Medulla oblongata (tissue), 1 donor: Measurements from ENCODE around the gene DDN.
A peak's percentile ranks its signal among the peaks of the same experiment; 100 is the strongest.

Experiments used
- DNase-seq: peaks from one replicate; pipeline ENCODE4 v3.0.0-alpha.2; 2015; ENCODE audit errors: extremely low spot score

The DDN gene

DNA sequence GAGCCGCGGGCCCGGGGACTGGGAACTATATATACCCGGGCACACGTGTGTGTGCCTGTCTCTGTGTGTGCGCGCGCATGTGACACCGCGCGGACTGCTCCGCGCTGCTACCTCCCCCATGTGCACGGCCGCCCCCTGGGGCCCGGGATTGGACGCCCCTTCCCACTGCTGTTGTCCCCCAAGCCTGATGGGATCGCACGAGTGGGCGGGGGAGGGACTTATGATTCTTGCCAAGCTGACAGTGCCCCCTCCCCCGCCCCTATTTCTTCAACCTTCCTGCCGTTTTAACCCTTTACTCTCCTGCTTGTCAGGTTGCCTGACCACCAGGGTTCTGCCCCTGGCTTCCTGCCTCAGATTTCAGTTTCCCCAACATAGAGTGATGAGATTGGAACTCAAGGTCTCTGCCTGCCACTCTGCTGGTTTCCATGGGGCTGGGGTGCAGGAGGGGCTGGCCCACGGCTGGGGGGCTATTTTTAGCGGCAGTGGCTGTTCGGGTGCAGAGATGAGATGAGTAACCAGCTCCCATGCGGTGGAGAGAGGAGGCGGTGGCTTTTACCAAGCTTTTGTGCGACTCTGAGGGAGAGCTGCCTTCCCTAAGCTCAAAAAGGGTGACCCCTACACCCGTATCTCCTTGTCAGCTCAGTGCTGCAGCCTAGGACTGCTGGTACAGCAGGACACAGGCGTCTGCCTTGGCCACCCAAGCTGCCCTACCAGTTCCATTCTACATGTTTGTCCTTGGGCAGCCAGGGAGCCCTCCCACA, at the start of gene DDN:
DDN (minus strand) TSS at position 5 of the 761 bp plus-strand sequence. CDS start 88 bp downstream, outside the sequence.
- DNase-seq: no peak

DNA sequence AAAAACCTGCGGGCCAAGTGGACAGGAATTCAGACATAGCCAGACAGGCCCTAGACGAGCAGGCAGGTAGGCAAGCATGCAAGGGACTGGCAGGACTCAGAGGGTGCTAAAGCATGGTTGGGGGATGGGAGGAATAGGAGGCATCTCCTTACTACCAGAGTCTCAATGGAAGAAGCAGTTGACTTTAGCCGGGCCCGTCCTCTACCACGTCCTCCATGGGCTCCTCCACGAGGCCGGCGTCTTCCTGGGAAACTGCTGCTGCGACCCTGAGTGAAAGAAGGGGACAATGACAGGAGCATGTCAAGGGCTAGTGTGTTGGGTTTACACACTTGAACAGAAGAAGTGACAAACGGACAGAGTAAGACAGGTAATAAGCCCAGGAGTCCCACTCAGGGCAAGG, 49.8 kb upstream of the DDN start:
- DNase-seq: no peak

DNA sequence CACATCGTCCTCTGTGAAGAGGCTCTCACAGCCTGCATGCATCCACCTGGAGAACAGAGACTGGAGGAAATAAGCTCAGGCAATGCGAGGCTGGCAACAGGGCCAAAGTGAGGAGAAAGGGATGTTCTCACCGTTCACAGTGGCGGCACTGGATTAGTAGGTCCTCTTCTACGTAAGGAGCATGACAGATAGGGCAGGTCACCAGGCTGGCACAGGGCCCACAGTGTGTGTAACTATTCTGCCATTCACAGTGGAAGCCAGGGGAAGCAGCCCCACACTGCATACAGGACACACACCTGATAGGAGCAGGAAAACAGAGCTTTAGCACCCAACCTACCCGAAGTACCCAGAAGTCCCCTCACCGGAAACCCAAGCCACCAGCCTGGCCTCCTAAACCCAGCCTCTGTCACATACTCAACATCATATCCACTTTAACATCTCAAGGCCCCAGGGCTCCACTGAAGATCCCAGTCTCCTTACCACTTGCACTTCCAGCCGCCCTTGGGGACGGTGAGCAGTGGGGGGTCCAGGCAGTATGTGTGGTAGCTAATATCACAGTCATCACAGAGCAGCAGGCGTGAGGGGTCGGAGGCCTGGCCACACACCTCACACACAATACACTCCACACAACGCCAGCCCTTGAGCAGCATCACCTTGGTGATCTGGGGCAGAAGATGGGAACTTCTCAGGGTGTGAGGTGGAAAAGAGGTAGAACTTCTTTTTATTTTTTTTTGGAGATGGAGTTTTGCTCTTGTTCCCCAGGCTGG, 47.1 kb upstream of the DDN start:
- DNase-seq: no peak

DNA sequence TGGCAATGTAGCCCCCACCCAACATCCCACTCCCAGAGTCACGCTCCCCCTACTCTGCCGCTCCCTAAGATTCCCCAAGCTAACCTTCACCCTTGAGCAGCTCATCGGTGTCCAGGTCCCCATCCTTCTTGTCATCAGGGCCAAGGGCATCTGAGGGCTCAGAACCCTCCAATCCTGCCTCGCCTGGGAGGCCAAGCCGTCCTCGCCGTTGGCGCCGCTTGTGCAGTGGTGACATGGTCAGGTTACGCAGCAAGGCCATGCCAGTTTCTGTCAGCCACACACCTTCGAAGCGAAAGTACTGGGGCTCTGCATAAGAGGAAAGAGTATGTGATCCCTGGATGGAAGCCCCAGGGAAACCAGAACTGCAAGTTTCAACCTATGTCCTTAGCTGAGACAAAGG, 45.5 kb upstream of the DDN start:
- DNase-seq: no peak

DNA sequence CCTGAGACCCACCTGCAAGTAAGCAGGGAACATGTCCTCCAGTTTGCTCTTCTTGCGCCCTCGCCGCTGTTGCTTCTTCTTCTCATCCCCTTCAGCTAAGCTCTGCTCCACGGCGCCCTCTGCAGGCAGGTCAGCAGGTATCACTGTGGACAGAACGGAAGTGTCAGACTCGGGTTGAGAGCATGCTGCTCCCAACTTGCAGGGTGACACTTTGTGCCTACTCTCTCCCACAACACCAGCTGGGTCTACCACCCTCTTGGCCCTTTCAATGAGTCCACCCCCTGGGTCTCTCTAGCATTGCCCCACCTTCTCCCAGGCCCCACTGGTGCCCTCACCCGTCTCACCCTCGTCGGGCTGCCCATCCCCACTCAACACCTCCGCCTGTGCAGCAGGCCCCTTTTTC, 44.7 kb upstream of the DDN start:
- peak; percentile 57 for DNase-seq

DNA sequence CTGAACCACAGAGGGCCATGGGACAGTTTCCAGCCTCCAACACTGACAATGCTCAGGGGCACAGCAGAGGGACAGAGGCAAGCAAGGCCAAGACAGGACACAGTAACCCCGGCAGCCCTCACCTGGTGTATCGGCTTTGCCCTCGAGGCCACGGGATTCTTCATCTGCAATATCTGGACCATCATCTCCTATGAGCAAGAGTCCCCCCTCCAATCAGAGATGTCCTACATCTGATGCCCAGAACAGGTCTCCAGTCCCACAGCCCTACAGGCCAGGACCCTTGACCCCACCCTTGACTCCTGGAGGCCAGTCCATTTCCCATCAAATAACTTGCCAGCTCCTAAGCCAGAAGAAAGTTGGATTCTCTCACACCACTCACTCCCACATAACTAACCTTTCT, 44.1 kb upstream of the DDN start:
- no peak for DNase-seq

DNA sequence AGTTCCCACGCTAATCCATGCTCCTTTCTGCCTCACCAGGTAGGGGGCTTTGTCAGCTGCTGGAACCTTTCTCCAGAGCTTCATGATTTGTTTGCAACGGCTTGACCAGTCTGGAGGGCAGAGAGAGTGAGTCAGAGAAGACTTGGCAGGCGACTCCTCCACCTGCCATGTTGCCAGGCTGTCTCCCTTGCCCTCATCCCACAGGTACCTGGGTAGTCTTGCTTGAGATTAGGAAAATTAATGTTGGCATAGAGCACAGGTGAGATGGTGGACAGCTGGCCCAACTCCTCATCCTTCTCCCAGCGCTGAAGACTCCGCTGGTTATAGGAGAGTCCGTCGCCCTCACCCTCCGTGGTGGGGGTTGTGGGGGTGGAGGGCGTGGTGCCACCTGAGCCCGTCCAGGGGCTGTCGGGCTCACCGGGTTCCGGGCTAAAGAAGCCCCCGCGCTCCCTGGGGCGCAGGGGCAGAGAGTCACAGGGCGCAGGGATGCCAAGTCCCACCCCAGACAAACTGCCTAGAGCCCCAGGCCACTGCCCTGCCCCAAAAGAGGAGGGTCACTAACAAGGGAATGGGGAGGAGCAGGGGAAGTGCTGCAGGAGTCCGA, 42.8 kb upstream of the DDN start:
- no peak for DNase-seq

DNA sequence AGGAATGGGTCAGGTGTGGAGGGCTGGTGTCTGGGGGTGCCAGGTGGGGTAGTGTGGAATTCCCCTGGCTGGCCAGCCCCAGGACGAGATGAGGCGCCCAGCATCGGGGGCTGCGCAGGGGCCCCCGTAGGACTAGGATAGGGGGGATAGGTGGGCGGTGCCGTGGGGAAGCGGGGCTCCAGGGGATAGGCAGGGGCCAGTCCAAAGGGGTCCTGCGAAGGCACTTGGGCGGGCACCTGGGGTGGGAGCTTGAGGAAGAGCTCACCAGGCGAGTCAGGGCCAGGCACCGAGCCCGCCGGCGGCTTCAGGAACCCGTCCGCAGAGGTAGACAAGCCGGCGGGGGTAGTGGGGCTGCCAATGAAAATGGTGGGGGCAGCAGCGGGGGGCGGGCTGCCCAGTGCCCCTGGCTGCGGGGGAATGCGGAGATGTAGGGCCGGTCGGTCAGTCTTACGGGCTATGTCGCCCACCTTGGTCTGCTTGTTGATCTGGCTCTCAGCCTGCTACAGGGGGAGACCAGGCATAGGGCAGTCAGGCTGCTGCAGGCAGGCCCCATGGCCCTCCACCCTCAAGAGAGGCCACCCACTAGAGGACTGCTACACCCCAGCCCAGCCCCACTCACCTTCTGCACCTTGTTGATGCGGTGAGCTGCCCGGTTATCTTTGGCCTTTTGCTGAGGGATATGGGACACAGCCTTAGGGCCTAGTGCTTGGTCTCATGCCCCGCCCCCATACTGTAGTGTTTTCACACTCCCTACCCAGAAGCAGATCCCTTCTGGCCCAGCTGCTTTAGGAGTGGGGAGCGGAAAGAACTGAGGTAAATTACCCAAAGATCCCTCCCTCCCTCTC, 42.1 kb upstream of the DDN start:
- no peak for DNase-seq

DNA sequence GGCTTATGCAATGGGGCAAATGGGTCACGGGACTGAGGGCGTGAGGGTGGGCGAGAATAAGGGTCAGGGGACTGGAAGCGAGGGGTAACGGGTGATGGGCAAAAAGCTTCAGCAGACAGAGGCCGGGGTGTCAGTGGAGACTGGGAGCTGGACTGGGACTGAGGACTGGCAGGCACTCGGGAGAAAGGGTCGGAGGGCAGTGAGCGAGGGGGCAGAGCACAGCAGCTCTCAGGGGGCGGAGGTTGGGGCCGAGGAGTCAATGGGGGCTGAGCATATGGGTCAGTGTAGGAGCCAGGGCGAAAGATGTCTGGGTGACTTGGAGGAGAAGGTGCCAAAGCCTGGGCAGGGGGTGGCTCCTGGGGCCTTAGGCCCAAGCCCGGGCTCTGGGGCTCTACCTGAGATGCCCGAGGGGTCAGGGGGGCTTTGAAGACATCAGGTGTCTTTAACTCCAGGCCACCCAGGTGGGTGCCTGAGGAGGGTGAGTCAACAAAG, 41.2 kb upstream of the DDN start:
- DNase-seq: no peak

DNA sequence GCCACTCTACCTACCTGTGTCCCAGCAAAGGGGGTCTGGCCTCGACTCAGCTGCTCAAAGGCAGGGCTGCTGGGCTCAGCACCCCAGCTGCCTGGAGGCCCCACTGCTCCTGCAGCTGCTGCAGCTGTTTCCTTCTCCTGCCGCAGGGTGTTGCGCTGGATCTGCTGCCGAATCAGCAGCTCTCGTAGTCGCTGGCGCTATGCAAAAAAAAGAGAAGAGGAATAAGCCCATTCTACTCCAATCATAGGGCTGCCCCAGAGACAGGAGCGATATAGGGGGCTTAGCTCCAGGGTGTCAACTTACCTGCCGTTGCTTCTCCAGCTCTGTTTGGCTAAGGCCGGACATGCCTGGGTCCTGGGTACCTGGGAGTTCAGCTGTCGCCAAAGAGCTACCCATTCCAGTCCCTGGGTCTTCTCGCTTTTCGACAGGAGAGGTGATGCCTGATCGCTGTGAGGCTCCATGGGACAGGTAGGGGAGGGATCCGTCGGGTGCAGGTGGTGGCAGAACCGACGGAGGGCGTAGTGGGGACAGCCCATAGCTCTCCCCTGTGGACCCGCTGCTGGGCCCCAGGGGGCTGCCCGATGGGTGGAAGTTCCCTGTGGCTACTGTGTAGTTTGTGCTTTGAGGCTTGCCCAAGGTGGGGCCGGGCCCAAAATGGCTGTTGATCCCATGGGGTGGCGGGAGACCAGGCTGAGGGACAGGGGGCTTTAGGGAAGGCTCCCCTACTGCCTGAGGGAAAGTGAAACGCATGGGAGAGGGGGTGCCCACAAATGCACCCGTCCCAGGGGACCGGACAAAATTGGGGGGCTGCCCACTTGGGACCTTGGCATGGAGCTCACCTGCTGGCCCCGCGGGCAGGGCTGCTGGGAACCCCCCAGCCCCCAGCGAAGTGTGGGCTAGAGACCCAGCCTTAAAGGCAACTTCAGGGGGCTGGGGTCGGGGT, 40.5 kb upstream of the DDN start:
- DNase-seq: no peak

DNA sequence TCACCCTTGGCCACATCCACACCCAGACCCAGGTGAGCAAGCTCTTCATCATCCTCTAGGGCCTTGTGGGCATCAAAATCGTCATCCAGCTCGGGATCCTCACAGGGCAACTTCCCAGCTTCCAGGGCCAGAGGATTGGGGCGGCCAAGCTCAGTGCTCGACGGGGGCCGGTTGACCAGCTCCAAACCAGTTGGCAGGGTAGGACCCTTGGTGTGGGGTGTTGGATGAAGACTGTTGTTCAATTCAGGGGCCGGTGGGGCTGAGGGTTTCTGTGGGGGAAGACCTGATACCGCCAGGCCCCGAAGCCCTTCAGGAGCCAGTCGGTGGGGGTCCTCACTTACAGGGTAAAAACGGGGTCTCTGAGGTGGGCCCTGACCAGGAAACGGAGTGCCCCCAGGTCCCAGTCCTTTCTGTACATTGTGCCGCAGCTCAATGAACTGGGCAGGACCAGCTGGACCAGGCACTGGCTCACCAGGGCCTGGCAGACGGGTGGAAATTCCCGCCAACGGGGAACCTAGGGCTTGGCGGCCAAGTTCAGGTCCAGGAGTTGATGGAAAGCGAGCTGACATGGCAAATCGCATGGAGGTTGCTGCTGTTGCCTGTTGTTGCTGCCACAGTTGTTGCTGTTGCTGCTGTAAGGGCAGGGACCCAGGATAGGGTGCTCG, 39.2 kb upstream of the DDN start:
- DNase-seq: no peak

DNA sequence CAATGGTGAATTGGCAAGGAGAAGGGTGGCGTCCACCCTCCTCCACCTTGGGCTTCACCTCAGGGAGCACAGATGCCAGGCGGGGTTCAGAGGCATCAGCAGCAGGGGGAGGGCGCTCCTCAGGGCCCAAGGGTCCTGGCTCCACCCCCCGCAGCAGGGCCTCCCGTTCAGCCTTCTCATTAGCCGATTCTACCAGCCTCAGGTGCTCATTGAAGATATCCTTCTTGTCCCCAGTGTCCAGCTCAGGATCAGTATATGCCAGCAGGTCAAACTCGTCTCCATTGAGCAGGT, 38.7 kb upstream of the DDN start:
- no peak for DNase-seq

DNA sequence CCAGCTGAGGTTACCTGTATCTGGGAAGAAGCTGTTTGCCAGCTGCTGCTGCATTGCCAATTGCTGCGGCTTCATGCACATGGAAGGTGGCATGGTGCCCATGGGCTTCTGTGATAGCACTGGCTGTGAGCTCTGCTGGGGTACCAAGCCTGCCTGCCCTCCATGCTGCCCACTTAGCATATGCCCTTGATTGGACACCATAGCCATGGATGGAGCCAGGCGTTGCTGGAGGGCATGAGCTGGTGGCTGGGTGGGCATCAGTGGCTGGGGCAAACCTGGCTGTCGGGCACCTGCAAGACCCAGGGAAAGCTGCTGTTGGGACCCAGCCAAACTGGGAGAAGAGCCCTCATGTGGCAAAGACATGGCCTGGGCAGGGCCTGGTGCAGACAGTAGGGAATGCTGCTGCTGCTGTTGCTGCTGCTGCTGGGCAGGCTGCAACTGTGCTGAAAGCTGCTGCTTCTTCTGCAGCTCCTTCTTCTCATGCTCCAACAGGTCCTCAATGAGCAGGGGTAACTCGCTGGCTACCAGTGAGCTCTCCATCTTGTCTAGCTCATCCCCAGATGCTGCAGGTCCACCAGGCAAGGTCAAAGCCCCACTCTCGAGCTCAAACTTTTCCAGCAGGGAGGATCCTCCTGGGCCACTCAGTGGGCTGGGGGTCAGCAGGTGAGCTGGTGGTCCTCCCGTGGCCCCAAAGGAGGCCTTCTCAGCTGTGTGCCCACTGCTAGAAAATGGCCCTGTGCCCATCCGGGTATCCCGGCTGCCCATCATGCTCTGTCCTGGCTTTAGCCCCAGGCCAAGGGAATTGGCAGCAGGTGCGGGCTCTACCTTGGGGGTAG, 38.2 kb upstream of the DDN start:
- DNase-seq: no peak

DNA sequence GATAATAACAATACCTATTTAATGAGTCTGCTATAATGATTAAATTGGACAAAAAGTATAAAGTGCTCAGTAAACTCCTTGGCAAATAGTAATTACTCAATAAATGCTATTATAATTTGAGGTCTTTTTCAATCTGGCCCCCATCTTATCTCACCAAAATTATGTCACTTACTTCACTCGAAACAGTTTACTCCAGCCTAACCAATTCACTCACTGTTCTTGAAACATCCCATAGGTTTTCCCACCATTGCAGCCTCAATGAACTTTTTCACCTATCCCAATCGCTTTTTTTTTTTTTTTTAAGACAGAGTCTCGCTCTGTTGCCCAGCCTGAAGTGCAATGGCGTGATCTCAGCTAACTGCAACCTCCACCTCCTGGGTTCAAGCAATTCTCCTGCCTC, 36.9 kb upstream of the DDN start:
- DNase-seq: no peak

DNA sequence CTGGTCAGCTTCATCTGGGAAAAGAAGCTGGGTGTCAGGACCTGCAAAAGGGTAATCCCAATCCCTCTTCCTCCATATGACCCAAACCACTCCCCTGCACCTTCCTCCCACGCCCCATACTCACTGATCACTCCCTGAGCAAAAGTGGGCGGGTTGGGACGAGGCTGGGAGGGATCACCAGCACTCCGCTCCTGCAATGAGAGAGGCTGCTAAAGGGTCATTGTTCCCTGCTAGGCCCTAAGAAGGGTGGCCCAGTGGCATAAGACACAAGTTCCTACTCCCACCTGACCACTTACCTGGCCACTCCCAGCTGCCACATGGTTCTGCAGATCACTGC, 35.1 kb upstream of the DDN start:
- DNase-seq: no peak

DNA sequence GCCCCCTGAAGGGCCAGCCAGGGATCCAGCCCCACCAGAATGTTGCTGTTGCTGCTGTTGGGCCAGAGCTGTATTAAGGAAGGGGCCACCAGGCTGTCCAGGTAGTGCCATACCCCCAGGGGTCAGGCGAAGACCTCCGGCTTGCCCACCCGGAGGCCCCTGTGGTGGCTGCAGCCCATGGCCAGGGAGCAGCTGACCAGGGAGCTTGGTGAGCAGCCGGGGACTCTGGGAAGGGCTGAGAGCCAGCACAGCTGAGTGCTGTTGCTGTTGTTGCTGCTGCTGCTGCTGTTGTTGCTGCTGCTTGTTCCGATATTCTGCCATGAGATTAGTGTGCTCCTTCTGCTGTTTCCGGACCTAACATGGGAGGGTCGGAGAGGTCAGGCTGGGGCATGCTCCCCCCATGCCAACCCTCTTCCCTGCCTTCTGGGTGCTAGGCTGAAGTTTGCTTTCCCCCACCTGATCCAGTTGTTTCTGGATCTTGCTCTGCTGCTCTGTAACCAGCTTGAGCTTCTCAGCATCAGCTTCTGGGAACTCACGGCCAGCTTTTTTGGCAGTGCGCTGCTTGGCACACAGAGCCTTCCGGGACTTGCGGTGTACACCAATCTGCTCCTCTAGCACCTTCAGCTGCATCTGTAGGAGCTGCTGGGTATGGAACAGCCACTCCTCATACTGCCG, 34.6 kb upstream of the DDN start:
- peak; percentile 6 for DNase-seq

DNA sequence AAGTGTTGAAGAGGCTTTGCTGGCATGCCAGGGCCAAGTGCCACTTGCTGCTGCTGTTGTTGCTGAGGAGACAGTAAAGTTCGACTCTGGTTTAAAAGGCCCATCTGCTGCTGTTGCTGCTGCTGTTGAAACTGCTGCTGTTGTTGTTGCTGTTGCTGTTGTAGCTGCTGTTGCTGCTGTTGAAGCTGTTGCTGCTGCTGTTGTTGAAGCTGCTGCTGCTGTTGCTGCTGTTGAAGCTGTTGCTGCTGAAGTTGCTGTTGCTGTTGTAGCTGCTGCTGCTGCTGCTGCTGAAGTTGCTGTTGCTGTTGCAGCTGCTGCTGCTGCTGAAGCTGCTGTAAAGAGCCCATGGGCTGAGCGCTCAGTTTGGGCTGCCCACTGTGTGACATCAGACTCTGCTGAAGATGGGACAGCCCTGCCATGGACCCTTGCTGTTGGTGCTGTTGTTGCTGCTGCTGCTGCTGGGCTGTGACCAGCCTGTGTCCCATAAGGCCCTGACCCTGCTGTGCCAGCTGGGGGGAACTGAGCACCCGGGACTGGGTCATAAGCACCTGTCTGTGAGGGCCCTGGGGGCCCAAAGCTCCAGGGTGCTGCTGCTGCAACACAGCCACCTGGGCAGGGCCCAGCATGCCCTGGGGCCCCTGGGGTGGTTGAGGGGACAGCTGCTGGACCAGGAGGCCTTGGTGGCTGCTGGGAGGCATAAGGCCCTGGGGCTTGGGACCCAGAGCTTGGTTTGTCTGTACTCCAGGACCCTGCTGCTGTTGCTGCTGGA, 33.7 kb upstream of the DDN start:
- peak; percentile 23 for DNase-seq

DNA sequence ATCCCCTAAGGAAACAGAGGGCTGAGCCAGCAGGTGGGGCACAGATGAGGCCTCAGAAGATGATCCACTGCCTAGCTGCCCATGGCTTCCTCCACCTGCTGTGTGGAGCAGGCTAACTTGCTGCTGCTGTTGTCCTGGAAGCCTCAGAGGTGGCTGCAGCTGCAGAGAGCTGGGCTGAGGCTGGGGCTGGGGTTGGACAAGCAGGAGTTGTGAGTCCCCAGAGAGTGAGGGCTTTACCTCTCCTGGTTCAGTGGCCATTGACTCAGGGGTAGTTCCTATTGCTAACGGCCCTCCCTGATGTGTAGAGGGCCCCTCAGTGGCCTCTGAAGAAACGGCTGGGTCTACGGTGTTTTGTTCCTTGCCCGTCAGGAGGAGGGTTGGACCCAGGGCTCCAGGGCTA, 33.1 kb upstream of the DDN start:
- no peak for DNase-seq
